Measurements from ENCODE around the gene ALK.
"Not testable (repeated sequence)": the region's sequence is repeated elsewhere in the genome, so short reads cannot be mapped to it uniquely, and the experiment has no call there.

DNA sequence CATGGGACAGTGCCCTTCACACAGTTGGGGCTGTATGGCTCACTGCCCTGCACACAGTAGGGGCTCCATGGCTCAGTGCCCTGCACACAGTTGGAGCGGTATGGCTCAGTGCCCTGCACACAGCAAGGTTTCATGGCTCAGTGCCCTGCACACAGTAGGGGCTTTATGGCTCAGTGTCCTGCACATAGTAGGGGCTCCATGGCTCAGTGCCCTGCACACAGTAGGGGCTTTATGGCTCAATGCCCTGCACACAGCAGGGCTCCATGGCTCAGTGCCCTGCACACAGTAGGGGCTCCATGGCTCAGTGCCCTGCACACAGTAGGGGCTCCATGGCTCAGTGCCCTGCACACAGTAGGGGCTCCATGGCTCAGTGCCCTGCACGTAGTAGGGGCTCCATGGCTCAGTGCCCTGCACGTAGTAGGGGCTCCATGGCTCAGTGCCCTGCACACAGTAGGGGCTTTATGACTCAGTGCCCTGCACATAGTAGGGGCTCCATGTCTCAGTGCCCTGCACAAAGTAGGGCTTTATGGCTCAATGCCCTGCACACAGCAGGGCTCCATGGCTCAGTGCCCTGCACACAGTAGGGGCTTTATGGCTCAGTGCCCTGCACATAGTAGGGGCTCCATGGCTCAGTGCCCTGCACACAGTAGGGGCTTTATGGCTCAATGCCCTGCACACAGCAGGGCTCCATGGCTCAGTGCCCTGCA lies 676.2 kb downstream of the ALK start:
- TF ChIP-seq, protein P1, sequence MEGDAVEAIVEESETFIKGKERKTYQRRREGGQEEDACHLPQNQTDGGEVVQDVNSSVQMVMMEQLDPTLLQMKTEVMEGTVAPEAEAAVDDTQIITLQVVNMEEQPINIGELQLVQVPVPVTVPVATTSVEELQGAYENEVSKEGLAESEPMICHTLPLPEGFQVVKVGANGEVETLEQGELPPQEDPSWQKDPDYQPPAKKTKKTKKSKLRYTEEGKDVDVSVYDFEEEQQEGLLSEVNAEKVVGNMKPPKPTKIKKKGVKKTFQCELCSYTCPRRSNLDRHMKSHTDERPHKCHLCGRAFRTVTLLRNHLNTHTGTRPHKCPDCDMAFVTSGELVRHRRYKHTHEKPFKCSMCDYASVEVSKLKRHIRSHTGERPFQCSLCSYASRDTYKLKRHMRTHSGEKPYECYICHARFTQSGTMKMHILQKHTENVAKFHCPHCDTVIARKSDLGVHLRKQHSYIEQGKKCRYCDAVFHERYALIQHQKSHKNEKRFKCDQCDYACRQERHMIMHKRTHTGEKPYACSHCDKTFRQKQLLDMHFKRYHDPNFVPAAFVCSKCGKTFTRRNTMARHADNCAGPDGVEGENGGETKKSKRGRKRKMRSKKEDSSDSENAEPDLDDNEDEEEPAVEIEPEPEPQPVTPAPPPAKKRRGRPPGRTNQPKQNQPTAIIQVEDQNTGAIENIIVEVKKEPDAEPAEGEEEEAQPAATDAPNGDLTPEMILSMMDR (IDR thresholded peaks at IDR 0.05), result not testable (repeated sequence)
- not testable (repeated sequence) for TF ChIP-seq POLR2A (IDR thresholded peaks at IDR 0.05)
